WTC11 (cell line): ENCODE results near the gene AGBL1. TPM values are rescaled to one million over a fixed set of nuclear protein-coding genes. Genes with fewer than 3 reads are reported as not detected.

ENCODE experiments used
- ATAC-seq: fragments of 200-7000 bp; cut with Tn5 transposase; 2 replicates; pipeline ENCODE4 v1.10.0; 2021; ENCODE audit warnings: mild to moderate bottlenecking, moderate library complexity
- CTCF ChIA-PET: fragments of 300-600 bp; sonication (Branson Sonifier 250); formaldehyde crosslinking; loops from one replicate; lab custom pipeline; 2021; ENCODE audit warnings: antibody characterized with exemption; lab: Charles Lee
- POLR2A ChIA-PET: fragments of 350-600 bp; sonication (Branson Sonifier 250); formaldehyde crosslinking; loops from one replicate; lab custom pipeline; 2021; ENCODE audit warnings: antibody characterized with exemption; lab: Charles Lee
- DNase-seq: peaks from one replicate; pipeline ENCODE4 v3.0.0; 2021; ENCODE audit warnings: low spot score
- H3K27ac Mint-ChIP-seq: 2 replicates; pipeline ENCODE4 v1.8.0; 2021; ENCODE audit warnings: mixed read lengths
- H3K27me3 Mint-ChIP-seq: 2 replicates; pipeline ENCODE4 v1.8.0; 2021; ENCODE audit warnings: low read depth, mild to moderate bottlenecking, moderate library complexity, mixed read lengths
- H3K36me3 Mint-ChIP-seq: 2 replicates; pipeline ENCODE4 v1.8.0; 2021; ENCODE audit warnings: mixed read lengths
- H3K4me1 Mint-ChIP-seq: 2 replicates; pipeline ENCODE4 v1.8.0; 2022; ENCODE audit warnings: mixed read lengths
- H3K4me3 Mint-ChIP-seq: 2 replicates; pipeline ENCODE4 v1.8.0; 2021; ENCODE audit warnings: mild to moderate bottlenecking, moderate library complexity, mixed read lengths
- H3K9me3 Mint-ChIP-seq: 2 replicates; pipeline ENCODE4 v1.8.0; 2021; ENCODE audit warnings: mixed read lengths
- CREB1 ChIP-seq: sonication (generic); formaldehyde crosslinking; IDR thresholded peaks from 2 replicates; pipeline ENCODE4 v1.8.0; 2023; ENCODE audit warnings: mild to moderate bottlenecking, missing genetic modification reagents
- E2F1 ChIP-seq: sonication (generic); formaldehyde crosslinking; IDR thresholded peaks from 2 replicates; pipeline ENCODE4 v1.8.0; 2022; ENCODE audit warnings: mild to moderate bottlenecking, missing genetic modification reagents
- FOXP4 ChIP-seq: sonication (generic); formaldehyde crosslinking; IDR thresholded peaks from 2 replicates; pipeline ENCODE4 v1.8.0; 2022; ENCODE audit warnings: mild to moderate bottlenecking, missing genetic modification reagents
- GTF2I ChIP-seq: fragments of 250-450 bp; sonication (Bioruptor Pico); conservative IDR thresholded peaks from 2 replicates; pipeline ENCODE4 v1.4.0; 2021; ENCODE audit warnings: mild to moderate bottlenecking
- MLX ChIP-seq: sonication (generic); formaldehyde crosslinking; IDR thresholded peaks from 2 replicates; pipeline ENCODE4 v1.8.1; 2023; ENCODE audit warnings: mild to moderate bottlenecking, missing genetic modification reagents, moderate library complexity
- NR3C1 ChIP-seq: sonication (generic); formaldehyde crosslinking; conservative IDR thresholded peaks from 2 replicates; pipeline ENCODE4 v1.8.1; 2023; ENCODE audit warnings: low read depth, mild to moderate bottlenecking, missing genetic modification reagents
- OVOL2 ChIP-seq: fragments of 250-450 bp; sonication (Bioruptor Pico); IDR thresholded peaks from 2 replicates; pipeline ENCODE4 v1.9.0; 2021; ENCODE audit warnings: mild to moderate bottlenecking, borderline replicate concordance
- SOX15 ChIP-seq: fragments of 250-450 bp; sonication (Bioruptor Pico); IDR thresholded peaks from 2 replicates; pipeline ENCODE4 v1.9.0; 2021; ENCODE audit warnings: mild to moderate bottlenecking
- ZBTB43 ChIP-seq: sonication (generic); formaldehyde crosslinking; IDR thresholded peaks from 2 replicates; pipeline ENCODE4 v1.8.1; 2023; ENCODE audit warnings: mild to moderate bottlenecking, missing genetic modification reagents
- ZNF416 ChIP-seq: fragments of 250-450 bp; sonication (Bioruptor Pico); IDR thresholded peaks from 2 replicates; pipeline ENCODE4 v1.9.0; 2021; ENCODE audit warnings: mild to moderate bottlenecking, inconsistent platforms
- ZNF532 ChIP-seq: fragments of 250-450 bp; sonication (Bioruptor Pico); IDR thresholded peaks from 2 replicates; pipeline ENCODE4 v1.9.0; 2021; ENCODE audit warnings: mild to moderate bottlenecking, borderline replicate concordance
- total RNA-seq: library from RNA; stranded (reverse); gene quantifications from 3 replicates; pipeline ENCODE4 v1.2.3, GENCODE V29; 2021
- TF ChIP-seq, protein P1 (sequence below): sonication (generic); formaldehyde crosslinking; IDR thresholded peaks from 2 replicates; pipeline ENCODE4 v1.8.1; 2023; ENCODE audit warnings: mild to moderate bottlenecking, moderate library complexity, missing genetic modification reagents
- TF ChIP-seq, protein P2 (sequence below): sonication (generic); formaldehyde crosslinking; IDR thresholded peaks from 2 replicates; pipeline ENCODE4 v1.8.0; 2023; ENCODE audit warnings: mild to moderate bottlenecking, missing genetic modification reagents
- TF ChIP-seq, protein P3 (sequence below): sonication (generic); formaldehyde crosslinking; IDR thresholded peaks from 2 replicates; pipeline ENCODE4 v1.8.1; 2023; ENCODE audit warnings: mild to moderate bottlenecking, missing genetic modification reagents, moderate library complexity

Gene AGBL1
- total RNA-seq, 1 experiment from 2014 or later: not detected

DNA sequence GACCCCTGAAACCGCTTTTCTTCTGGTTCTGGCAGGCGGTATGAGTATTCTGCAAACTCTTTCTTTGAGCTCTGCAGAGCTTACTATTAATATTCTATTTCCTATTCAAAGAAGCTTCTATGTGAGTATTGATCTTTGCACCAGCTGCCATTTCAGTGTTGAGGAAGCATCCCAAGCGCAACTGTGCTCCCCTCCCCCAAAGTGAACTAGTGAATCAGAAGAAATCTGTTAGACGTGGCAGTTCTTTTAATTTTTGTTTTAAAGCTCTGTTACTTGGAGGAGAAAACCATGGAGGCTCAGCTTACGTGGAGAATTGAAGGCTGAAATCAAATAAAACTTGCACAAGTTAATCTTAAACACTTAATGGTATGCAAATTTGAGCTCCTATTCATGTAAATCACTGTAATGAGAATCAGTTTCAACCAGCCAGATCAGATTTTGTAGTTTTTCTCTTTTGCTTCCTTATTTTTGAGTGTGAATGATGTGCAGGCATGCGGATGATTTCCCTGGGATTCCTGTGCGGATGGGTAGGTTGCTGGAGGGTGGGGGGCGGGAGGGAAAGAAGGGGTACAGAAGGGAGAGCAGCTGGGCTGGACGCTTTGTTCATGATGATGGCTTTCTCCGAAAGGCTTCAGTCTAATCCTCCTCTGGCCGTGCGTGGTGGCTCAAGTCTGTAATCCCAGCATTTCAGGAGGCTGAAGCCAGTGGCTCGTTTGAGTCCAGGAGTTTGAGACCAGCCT, 16.1 kb upstream of the AGBL1 start:
- ATAC-seq: no peak

More for the DNA sequence above, 16.1 kb upstream of the AGBL1 start:
- POLR2A ChIA-PET: no interaction called here
- no peaks in the 10 kb centered on the region for H3K9me3 Mint-ChIP-seq
- no peaks in the 10 kb centered on the region for H3K27me3 Mint-ChIP-seq
- DNase-seq: no peak
- H3K36me3 Mint-ChIP-seq: no peaks in the 10 kb centered on the region
- no peak overlapping the region for H3K27ac Mint-ChIP-seq
- H3K4me1 Mint-ChIP-seq: peaks cover 6% of the 10 kb centered on the region; the same call in 1 of the 2 replicates
- CTCF ChIA-PET: interaction anchor here (1.1 to 3.2 kb wide), 3 partner anchors 23 to 183 kb away, joined by 3 to 10 read pairs (median 4); no protein-coding TSS in a partner anchor
- no peak overlapping the region for H3K4me3 Mint-ChIP-seq
- TF ChIP-seq OVOL2 (CRISPR knock-in tag) (no peak), ZNF416 (CRISPR knock-in tag) (no peak), MLX (CRISPR knock-in tag) (no peak), FOXP4 (CRISPR knock-in tag) (no peak), GTF2I (CRISPR knock-in tag) (no peak), E2F1 (CRISPR knock-in tag) (no peak), ZBTB43 (no peak), CREB1 (CRISPR knock-in tag) (no peak), NR3C1 (CRISPR knock-in tag) (no peak), SOX15 (CRISPR knock-in tag) (no peak), ZNF532 (CRISPR knock-in tag) (no peak)
- TF ChIP-seq, protein P1, sequence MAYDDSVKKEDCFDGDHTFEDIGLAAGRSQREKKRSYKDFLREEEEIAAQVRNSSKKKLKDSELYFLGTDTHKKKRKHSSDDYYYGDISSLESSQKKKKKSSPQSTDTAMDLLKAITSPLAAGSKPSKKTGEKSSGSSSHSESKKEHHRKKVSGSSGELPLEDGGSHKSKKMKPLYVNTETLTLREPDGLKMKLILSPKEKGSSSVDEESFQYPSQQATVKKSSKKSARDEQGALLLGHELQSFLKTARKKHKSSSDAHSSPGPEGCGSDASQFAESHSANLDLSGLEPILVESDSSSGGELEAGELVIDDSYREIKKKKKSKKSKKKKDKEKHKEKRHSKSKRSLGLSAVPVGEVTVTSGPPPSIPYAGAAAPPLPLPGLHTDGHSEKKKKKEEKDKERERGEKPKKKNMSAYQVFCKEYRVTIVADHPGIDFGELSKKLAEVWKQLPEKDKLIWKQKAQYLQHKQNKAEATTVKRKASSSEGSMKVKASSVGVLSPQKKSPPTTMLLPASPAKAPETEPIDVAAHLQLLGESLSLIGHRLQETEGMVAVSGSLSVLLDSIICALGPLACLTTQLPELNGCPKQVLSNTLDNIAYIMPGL (CRISPR knock-in tag): no peak
- TF ChIP-seq, protein P2, sequence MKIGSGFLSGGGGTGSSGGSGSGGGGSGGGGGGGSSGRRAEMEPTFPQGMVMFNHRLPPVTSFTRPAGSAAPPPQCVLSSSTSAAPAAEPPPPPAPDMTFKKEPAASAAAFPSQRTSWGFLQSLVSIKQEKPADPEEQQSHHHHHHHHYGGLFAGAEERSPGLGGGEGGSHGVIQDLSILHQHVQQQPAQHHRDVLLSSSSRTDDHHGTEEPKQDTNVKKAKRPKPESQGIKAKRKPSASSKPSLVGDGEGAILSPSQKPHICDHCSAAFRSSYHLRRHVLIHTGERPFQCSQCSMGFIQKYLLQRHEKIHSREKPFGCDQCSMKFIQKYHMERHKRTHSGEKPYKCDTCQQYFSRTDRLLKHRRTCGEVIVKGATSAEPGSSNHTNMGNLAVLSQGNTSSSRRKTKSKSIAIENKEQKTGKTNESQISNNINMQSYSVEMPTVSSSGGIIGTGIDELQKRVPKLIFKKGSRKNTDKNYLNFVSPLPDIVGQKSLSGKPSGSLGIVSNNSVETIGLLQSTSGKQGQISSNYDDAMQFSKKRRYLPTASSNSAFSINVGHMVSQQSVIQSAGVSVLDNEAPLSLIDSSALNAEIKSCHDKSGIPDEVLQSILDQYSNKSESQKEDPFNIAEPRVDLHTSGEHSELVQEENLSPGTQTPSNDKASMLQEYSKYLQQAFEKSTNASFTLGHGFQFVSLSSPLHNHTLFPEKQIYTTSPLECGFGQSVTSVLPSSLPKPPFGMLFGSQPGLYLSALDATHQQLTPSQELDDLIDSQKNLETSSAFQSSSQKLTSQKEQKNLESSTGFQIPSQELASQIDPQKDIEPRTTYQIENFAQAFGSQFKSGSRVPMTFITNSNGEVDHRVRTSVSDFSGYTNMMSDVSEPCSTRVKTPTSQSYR (CRISPR knock-in tag): no peak
- TF ChIP-seq, protein P3, sequence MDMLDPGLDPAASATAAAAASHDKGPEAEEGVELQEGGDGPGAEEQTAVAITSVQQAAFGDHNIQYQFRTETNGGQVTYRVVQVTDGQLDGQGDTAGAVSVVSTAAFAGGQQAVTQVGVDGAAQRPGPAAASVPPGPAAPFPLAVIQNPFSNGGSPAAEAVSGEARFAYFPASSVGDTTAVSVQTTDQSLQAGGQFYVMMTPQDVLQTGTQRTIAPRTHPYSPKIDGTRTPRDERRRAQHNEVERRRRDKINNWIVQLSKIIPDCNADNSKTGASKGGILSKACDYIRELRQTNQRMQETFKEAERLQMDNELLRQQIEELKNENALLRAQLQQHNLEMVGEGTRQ (CRISPR knock-in tag): no peak
